GM06990 (cell line): Measurements from ENCODE around the gene MRTO4.
A peak's percentile ranks its signal among the peaks of the same experiment; 100 is the strongest.

Source experiments
- DNase-seq: peaks from one replicate; pipeline ENCODE4 v3.0.0-alpha.2; 2011; ENCODE audit not compliant: insufficient read length; ENCODE audit errors: extremely low read depth
- H3K27me3 ChIP-seq: replicated peaks from 2 replicates; pipeline ENCODE4 v1.6.0; 2011; ENCODE audit warnings: low read length; ENCODE audit not compliant: control insufficient read depth, insufficient read depth
- H3K36me3 ChIP-seq: 2 replicates; pipeline ENCODE4 v1.5.1; 2011; ENCODE audit warnings: low read length; ENCODE audit not compliant: control insufficient read depth, insufficient read depth
- H3K4me3 ChIP-seq: replicated peaks from 2 replicates; pipeline ENCODE4 v1.5.1; 2011; ENCODE audit warnings: low read depth, mild to moderate bottlenecking, control low read depth, low read length
- CTCF ChIP-seq: IDR thresholded peaks from 2 replicates; pipeline ENCODE4 v1.5.1; 2011; ENCODE audit warnings: low read length, control low read depth, mild to moderate bottlenecking, inconsistent platforms; ENCODE audit not compliant: insufficient read depth, poor library complexity, severe bottlenecking

Gene MRTO4

GRCh38 chr1:19232524-19232846 is 19.1 kb upstream of the MRTO4 start:
- Histone ChIP-seq H3K27me3 (no peaks in the 10 kb centered on the region), H3K36me3 (peaks cover 25% of the 10 kb centered on the region), H3K4me3 (no peak overlapping the region)
- DNase-seq = no peak
- no peak for TF ChIP-seq CTCF

GRCh38 chr1:19234224-19234623 is 17.4 kb upstream of the MRTO4 start:
- DNase-seq = no peak
- H3K27me3 ChIP-seq = no peaks in the 10 kb centered on the region
- peaks cover 33% of the 10 kb centered on the region for H3K36me3 ChIP-seq
- TF ChIP-seq CTCF = no peak
- no peak overlapping the region for H3K4me3 ChIP-seq

GRCh38 chr1:19239876-19240275 is 11.7 kb upstream of the MRTO4 start:
- DNase-seq = no peak
- Histone ChIP-seq H3K36me3 (peaks cover 37% of the 10 kb centered on the region), H3K4me3 (no peak overlapping the region), H3K27me3 (no peaks in the 10 kb centered on the region)
- no peak for TF ChIP-seq CTCF

GRCh38 chr1:19240673-19241538 is 10.7 kb upstream of the MRTO4 start:
- H3K27me3 ChIP-seq = no peaks in the 10 kb centered on the region
- H3K4me3 ChIP-seq = no peak overlapping the region
- DNase-seq = no peak
- TF ChIP-seq CTCF = peak; percentile 94
- H3K36me3 ChIP-seq = peaks cover 37% of the 10 kb centered on the region

GRCh38 chr1:19250629-19251304 is 838 bp upstream of the MRTO4 start:
- DNase-seq = no peak
- Histone ChIP-seq H3K4me3 (peak overlapping the region; percentile 98), H3K36me3 (peaks cover 8% of the 10 kb centered on the region), H3K27me3 (no peaks in the 10 kb centered on the region)
- TF ChIP-seq CTCF = no peak
